Measurements from ENCODE around the gene ECM2.
"Not testable (repeated sequence)": the region's sequence is repeated elsewhere in the genome, so short reads cannot be mapped to it uniquely, and the experiment has no call there.

The ECM2 gene

DNA sequence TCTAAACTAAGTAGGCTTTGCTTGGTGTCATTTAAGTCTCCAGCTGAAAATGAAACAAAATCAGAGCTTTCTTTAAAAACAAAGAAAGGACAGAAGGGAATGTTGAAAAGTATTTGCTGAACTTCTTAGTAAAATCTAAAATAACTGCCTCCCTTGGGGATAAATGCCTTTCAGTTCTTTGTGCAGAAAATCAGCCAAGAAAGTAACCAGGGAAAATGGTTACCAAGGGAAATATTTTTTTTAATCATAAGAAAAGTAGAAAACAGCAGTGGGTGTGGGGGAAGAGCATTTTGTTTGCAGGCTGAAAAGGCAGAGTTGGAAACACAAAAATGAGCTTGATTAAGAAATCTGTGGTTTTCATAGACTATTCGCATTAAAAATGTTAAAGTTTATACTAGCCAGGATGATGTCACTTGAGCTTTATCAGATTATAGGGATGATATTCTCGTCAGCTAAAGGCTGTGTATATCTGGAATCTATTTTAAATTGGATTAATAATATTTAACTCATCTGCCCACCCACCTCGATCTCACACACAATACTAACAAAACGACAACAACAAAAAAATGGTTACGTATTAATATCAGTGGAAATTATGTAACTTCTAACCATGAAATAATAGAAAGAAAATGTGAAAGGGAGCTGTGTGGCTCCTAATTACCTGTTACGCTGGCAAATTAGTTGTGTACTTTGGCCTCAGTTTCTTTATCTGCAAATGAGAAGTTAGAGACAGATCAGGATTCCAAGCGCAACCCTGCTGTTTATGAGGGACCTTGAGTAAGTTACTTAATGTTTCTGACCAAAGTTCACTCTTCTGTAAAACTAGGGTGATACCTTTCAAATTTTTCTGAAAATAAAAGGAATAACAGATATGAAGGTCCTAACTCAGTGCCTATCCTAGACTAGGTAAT, at the start of gene ECM2:
TSS of gene ECM2 (minus strand) at position 51 of the 911 bp plus-strand sequence. CDS start 13,124 bp downstream, outside the sequence.
- no peaks in the 10 kb centered on the region for H3K4me1 ChIP-seq (ENCODE audit: control insufficient read depth, insufficient read depth, low read length)
- no peak within 1 kb of the TSS for H3K4me3 ChIP-seq (ENCODE audit: low read depth, low read length)
- no peaks in the 10 kb centered on the region for H3K36me3 ChIP-seq (ENCODE audit: control insufficient read depth, insufficient read depth, low read length)
- no peak within 1 kb of the TSS for H3K9ac ChIP-seq (ENCODE audit: low read depth, low read length)
- H3K9me3 ChIP-seq (ENCODE audit: control insufficient read depth, insufficient read depth, low read length): no peaks in the 10 kb centered on the region
- no peaks in the 10 kb centered on the region for H3K27me3 ChIP-seq (ENCODE audit: control insufficient read depth, insufficient read depth, low read length)

DNA sequence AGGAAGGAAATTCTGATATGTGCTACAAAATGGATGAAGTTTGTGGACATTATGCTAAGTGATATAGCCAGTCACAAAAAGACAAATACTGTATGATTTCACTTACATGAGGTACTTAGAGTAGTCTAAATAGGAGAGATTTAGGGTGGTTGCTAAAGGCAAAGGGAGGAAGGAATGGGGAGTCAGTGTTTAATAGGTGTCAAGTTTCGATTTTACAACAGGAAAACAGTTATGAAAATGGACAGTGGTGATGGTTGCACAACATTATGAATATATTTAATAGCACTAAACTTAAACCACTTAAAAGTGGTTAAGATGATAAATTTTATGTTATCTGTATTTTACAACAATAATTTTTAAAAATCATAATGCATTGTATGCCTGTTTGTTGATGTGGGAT, 40.4 kb upstream of the ECM2 start:
- Histone ChIP-seq H3K27me3 (ENCODE audit: control insufficient read depth, insufficient read depth, low read length) (no peaks in the 10 kb centered on the region), H3K4me1 (ENCODE audit: control insufficient read depth, insufficient read depth, low read length) (no peaks in the 10 kb centered on the region), H3K4me3 (ENCODE audit: low read depth, low read length) (no peak overlapping the region), H3K36me3 (ENCODE audit: control insufficient read depth, insufficient read depth, low read length) (no peaks in the 10 kb centered on the region), H3K9ac (ENCODE audit: low read depth, low read length) (no peak overlapping the region), H3K9me3 (ENCODE audit: control insufficient read depth, insufficient read depth, low read length) (no peaks in the 10 kb centered on the region)

DNA sequence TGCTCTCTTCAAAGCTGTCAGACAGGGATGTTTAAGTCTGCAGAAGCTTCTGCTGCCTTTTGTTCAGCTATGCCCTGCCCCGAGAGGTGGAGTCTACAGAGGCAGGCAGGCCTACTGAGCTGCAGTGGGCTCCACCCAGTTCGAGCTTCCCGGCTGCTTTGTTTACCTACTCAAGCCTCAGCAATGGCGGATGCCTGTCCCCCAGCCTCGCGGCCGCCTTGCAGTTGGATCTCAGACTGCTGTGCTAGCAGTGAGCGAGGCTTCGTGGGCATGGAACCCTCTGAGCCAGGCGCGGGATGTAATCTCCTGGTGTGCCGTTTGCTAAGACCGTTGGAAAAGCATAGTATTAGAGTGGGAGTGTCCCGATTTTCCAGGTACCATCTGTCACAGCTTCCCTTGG, 37.8 kb upstream of the ECM2 start:
- H3K4me3 ChIP-seq (ENCODE audit: low read depth, low read length); H3K9me3 ChIP-seq (ENCODE audit: control insufficient read depth, insufficient read depth, low read length); H3K36me3 ChIP-seq (ENCODE audit: control insufficient read depth, insufficient read depth, low read length); H3K27me3 ChIP-seq (ENCODE audit: control insufficient read depth, insufficient read depth, low read length); H3K4me1 ChIP-seq (ENCODE audit: control insufficient read depth, insufficient read depth, low read length); H3K9ac ChIP-seq (ENCODE audit: low read depth, low read length): not testable (repeated sequence)

DNA sequence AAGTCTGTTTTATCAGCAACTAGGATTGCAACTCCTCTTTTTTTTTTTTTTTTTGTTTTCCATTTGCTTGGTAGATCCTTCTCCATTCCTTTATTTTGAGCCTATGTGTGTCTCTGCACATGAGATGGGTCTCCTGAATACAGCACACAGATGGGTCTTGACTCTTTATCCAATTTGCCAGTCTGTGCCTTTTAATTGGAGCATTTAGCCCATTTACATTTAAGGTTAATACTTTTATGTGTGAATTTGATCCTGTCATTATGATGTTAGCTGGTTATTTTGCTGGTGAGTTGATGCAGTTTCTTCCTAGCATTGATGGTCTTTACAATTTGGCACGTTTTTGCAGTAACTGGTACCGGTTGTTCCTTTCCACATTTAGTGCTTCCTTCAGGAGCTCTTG, 36.1 kb upstream of the ECM2 start:
- not testable (repeated sequence) for H3K4me3 ChIP-seq (ENCODE audit: low read depth, low read length); H3K36me3 ChIP-seq (ENCODE audit: control insufficient read depth, insufficient read depth, low read length); H3K9me3 ChIP-seq (ENCODE audit: control insufficient read depth, insufficient read depth, low read length); H3K9ac ChIP-seq (ENCODE audit: low read depth, low read length); H3K27me3 ChIP-seq (ENCODE audit: control insufficient read depth, insufficient read depth, low read length); H3K4me1 ChIP-seq (ENCODE audit: control insufficient read depth, insufficient read depth, low read length)

DNA sequence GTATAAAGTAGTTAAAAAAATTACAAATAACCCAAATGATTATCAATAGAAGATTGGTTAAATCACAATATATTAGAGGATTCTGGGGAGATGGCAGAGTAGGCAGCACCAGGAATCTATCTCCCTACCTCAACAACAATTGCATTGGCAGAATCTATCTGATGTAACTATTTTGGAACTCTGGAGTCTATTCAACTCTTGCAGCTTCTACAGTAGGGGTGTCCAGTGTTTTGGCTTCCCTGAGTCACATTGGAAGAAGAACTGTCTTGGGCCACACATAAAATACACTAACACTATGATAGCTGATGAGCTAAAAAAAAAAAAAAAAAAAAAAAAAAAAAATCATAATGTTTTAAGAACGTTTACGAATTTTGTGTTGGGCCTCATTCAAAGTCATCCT, 29.2 kb upstream of the ECM2 start:
- Histone ChIP-seq H3K27me3 (ENCODE audit: control insufficient read depth, insufficient read depth, low read length) (no peaks in the 10 kb centered on the region), H3K9ac (ENCODE audit: low read depth, low read length) (no peak overlapping the region), H3K4me3 (ENCODE audit: low read depth, low read length) (no peak overlapping the region), H3K4me1 (ENCODE audit: control insufficient read depth, insufficient read depth, low read length) (no peaks in the 10 kb centered on the region), H3K9me3 (ENCODE audit: control insufficient read depth, insufficient read depth, low read length) (no peaks in the 10 kb centered on the region), H3K36me3 (ENCODE audit: control insufficient read depth, insufficient read depth, low read length) (no peaks in the 10 kb centered on the region)

DNA sequence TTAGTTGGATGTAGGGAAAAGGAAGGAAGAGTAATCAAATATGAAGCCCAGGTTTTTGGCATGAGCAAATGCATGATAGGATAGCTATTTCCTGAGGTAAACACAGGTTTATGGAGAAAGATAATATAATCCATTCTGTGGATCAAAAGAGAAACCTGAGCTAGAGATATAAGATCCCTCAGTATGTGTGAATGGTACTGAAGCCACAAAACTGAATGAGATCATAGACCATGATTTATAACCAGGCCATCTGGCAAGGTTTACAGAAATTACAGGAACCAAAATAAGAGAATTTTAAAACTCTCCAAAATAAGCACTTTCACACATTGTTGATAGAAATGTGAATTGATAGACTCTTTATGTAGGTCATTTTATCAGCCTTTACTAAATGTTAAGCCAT, 28.7 kb upstream of the ECM2 start:
- H3K4me3 ChIP-seq (ENCODE audit: low read depth, low read length): no peak overlapping the region
- H3K9me3 ChIP-seq (ENCODE audit: control insufficient read depth, insufficient read depth, low read length): no peaks in the 10 kb centered on the region
- H3K4me1 ChIP-seq (ENCODE audit: control insufficient read depth, insufficient read depth, low read length): no peaks in the 10 kb centered on the region
- H3K27me3 ChIP-seq (ENCODE audit: control insufficient read depth, insufficient read depth, low read length): no peaks in the 10 kb centered on the region
- H3K36me3 ChIP-seq (ENCODE audit: control insufficient read depth, insufficient read depth, low read length): no peaks in the 10 kb centered on the region
- no peak overlapping the region for H3K9ac ChIP-seq (ENCODE audit: low read depth, low read length)

DNA sequence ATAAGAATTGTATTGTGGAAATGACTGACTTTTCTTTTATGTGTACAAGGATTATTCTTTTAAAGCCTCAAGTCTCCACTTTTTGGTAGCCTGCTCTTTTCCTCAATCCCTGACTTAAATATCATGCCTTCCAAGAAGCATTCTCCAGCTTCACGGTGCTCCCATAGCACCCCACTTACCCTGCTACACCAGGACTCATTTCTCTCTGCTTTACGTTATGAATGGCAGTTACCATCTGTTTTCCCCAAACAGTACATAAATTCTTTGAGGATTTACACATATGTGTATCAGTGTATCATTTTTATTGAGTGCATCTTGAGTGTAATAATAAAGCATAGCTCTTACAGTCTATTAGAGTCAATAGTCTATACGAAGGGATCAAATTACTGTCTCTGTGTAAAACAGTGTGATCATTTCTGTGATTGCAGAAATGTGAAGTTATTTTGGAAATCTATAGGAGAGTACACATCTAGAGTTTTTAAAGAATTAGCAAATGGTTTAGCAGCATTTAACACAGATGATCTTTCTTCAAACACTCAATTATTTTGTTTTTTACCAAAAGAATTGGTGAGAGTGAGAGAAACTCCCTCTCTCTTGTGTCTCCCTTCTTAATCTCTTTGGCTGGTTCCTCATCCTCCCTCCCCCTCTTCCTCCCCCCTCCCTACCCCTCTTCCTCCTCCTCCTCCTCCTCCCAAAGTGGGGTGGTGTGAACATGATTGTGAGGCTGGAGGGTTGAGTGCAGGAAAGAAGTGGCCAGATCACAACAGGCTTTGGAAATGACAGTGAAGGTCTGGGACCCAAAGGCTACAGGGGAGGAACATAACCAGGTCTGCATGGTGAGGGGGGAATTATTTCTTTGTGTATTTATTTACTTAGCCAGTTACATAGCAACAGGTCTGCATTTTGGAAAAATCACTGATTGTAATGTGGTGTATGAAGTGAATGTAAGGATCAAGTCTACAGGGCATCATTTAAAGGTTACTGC, 27.6 kb upstream of the ECM2 start:
- Histone ChIP-seq H3K36me3 (ENCODE audit: control insufficient read depth, insufficient read depth, low read length) (no peaks in the 10 kb centered on the region), H3K27me3 (ENCODE audit: control insufficient read depth, insufficient read depth, low read length) (no peaks in the 10 kb centered on the region), H3K4me1 (ENCODE audit: control insufficient read depth, insufficient read depth, low read length) (no peaks in the 10 kb centered on the region), H3K4me3 (ENCODE audit: low read depth, low read length) (no peak overlapping the region), H3K9me3 (ENCODE audit: control insufficient read depth, insufficient read depth, low read length) (no peaks in the 10 kb centered on the region), H3K9ac (ENCODE audit: low read depth, low read length) (no peak overlapping the region)

DNA sequence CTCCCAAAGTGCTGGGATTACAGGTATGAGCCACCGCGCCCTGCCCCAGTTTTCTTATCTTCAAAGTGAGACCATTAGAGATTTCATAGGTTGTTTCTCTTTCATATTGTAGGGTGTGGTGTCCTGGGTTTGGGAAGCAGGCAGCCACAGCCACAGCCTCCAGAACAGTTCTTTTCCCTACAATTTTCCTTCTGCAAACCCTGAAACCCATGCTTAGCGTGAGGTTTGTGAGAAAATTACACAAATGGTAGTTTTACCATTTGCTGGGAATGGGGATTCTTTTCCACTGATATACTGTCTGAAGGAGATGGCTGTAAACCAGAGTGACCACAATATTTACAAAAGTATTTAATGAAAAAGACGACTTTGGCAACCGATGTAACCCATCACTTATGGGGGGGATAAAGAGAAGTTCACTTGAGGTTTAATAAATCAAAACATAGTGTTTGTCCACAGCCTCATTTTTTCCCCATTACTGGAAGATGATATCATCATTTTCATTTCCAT, 26.7 kb upstream of the ECM2 start:
- no peaks in the 10 kb centered on the region for H3K27me3 ChIP-seq (ENCODE audit: control insufficient read depth, insufficient read depth, low read length)
- no peak overlapping the region for H3K4me3 ChIP-seq (ENCODE audit: low read depth, low read length)
- no peak overlapping the region for H3K9ac ChIP-seq (ENCODE audit: low read depth, low read length)
- no peaks in the 10 kb centered on the region for H3K36me3 ChIP-seq (ENCODE audit: control insufficient read depth, insufficient read depth, low read length)
- no peaks in the 10 kb centered on the region for H3K4me1 ChIP-seq (ENCODE audit: control insufficient read depth, insufficient read depth, low read length)
- H3K9me3 ChIP-seq (ENCODE audit: control insufficient read depth, insufficient read depth, low read length): no peaks in the 10 kb centered on the region

DNA sequence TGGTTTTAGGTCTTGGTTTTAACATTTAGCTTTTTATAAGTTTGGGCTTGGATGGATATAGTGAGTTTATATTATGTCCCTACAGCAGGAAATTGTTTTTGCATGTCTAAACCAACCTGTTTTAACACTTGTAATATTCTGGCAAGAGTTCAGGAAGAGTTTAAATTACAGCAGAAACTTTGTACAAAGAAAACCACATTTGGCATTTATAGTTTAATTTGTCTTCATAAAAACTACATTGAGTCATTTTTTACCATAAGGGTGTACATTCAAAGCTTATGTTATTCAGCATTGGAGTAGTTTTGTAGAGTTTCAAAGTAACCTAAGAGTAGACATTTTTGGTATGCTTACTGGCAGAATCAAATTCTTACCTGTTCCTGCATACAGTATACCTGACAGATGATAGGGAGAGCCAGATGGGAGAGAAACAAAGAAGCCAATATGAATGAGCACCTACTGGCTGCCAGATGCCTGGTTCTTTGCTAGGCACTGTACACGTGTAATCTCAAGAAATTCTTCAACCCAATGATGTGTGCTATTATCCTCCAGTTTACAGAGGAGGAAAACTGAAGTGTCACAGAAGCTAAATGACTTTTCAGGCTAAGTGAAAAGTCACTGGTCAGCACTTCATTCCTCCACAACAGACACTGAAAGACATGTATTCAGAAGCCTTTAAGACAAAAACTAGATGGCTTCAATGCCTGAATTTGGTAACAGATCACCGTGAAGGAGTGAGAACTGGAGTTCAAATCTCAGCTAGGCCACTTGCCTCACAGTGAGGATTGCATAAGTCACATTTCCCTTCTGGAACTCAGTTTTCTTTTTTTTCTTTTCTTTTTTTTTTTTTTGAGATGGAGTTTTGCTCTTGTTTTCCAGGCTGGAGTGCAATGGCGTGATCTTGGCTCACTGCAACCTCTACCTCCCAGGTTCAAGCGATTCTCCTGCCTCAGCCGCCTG, 25.9 kb upstream of the ECM2 start:
- Histone ChIP-seq H3K9me3 (ENCODE audit: control insufficient read depth, insufficient read depth, low read length) (no peaks in the 10 kb centered on the region), H3K4me3 (ENCODE audit: low read depth, low read length) (no peak overlapping the region), H3K36me3 (ENCODE audit: control insufficient read depth, insufficient read depth, low read length) (no peaks in the 10 kb centered on the region), H3K27me3 (ENCODE audit: control insufficient read depth, insufficient read depth, low read length) (no peaks in the 10 kb centered on the region), H3K4me1 (ENCODE audit: control insufficient read depth, insufficient read depth, low read length) (no peaks in the 10 kb centered on the region), H3K9ac (ENCODE audit: low read depth, low read length) (no peak overlapping the region)

DNA sequence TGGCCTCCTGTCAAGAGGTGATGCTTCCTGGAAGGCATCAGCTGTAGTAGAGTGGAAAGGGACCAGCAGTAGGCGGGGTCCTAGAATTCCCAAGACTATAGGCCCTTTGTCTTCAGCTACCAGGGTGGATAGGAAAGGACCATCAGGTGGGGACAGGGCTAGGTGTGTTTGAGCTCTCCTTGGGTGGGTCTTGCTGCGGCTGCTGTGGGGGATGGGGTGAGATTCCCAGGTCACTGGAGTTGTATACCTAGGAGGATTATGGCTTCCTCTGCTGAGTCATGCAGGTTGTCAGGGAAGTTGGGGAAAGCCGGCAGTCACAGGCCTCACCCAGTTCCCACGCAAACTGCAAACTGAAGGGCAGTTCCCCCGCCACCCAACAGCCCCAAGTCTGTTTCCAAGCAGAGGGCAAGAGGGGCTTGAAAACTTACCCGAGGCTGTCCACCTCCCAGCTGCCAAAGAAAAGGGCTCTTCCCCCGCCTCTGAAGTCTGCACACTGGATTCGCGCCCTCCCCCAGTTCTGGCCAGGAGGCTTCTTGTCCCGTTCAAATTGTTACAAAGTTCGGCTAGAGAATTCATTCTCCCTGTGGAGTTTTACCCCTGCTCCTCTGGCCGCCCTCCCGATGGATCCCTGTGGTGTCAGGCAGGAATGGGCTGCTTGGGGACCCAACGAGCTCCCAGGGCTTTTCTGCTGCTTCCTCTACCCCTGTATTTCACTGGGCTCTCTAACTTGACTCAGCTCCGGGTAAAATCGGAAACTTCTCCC, 23.0 kb upstream of the ECM2 start:
- no peaks in the 10 kb centered on the region for H3K27me3 ChIP-seq (ENCODE audit: control insufficient read depth, insufficient read depth, low read length)
- peak overlapping the region; percentile 24 for H3K9ac ChIP-seq (ENCODE audit: low read depth, low read length)
- H3K4me3 ChIP-seq (ENCODE audit: low read depth, low read length): no peak overlapping the region
- no peaks in the 10 kb centered on the region for H3K36me3 ChIP-seq (ENCODE audit: control insufficient read depth, insufficient read depth, low read length)
- no peaks in the 10 kb centered on the region for H3K4me1 ChIP-seq (ENCODE audit: control insufficient read depth, insufficient read depth, low read length)
- H3K9me3 ChIP-seq (ENCODE audit: control insufficient read depth, insufficient read depth, low read length): no peaks in the 10 kb centered on the region

Data from iPS-15b (cell line).